ENCODE data around the gene RASGRF1. TPM values are rescaled to one million over a fixed set of nuclear protein-coding genes. Genes with fewer than 3 reads are reported as not detected.

Gene RASGRF1
- total and polyA plus RNA-seq, 2 experiments from 2014 or later, result 0.05 to 0.24 TPM

GRCh38 chr15:79054350-79054749 lies 36.2 kb downstream of the RASGRF1 start:
- Mint-ChIP-seq H3K27me3 (ENCODE audit: insufficient read depth, low read depth, poor library complexity) (peaks cover 16% of the 10 kb centered on the region), H3K36me3 (ENCODE audit: low read depth) (no peaks in the 10 kb centered on the region), H3K4me3 (no peak overlapping the region), H3K9me3 (no peaks in the 10 kb centered on the region; the same call in 2 of the 3 replicates), H3K27ac (no peak overlapping the region), H3K4me1 (peaks cover 1% of the 10 kb centered on the region; the same call in 2 of the 3 replicates)
- no peak for TF ChIP-seq CREB1 (CRISPR knock-in tag; IDR thresholded peaks at IDR 0.05; ENCODE audit: low read depth)
- TF ChIP-seq POLR2AphosphoS5 (IDR thresholded peaks at IDR 0.05; ENCODE audit: low read depth), result no peak
- no peak for TF ChIP-seq ZNF114 (CRISPR knock-in tag; IDR thresholded peaks at IDR 0.05)
- no peak for TF ChIP-seq ZNF331 (CRISPR knock-in tag; IDR thresholded peaks at IDR 0.05; ENCODE audit: low read depth)
- no peak for TF ChIP-seq REST (IDR thresholded peaks at IDR 0.05; ENCODE audit: unreplicated experiment)
- TF ChIP-seq ZNF462 (CRISPR knock-in tag; IDR thresholded peaks at IDR 0.05), result no peak
- TF ChIP-seq CTCF (conservative IDR thresholded peaks at IDR 0.05; ENCODE audit: low read depth in 2 of 2), result no peak
- TF ChIP-seq STAT1 (IDR thresholded peaks at IDR 0.05; ENCODE audit: unreplicated experiment), result no peak
- no peak for TF ChIP-seq ETS1 (IDR thresholded peaks at IDR 0.05)
- no peak for TF ChIP-seq EZH2 (IDR thresholded peaks at IDR 0.05; ENCODE audit: low read depth, unreplicated experiment)
- no peak for TF ChIP-seq EZH2phosphoT487 (IDR thresholded peaks at IDR 0.05; ENCODE audit: unreplicated experiment)
- TF ChIP-seq NANOG (IDR thresholded peaks at IDR 0.05; ENCODE audit: borderline replicate concordance), result no peak
- no peak for TF ChIP-seq JUNB (IDR thresholded peaks at IDR 0.05; ENCODE audit: unreplicated experiment)
- H3F3A ChIP-seq (replicated peaks; ENCODE audit: low read depth), result no peaks in the 10 kb centered on the region
- no peak overlapping the region for H2AFZ ChIP-seq
- no peaks in the 10 kb centered on the region for H3K36me3 ChIP-seq (ENCODE audit: insufficient read depth)
- no peaks in the 10 kb centered on the region for H4K20me1 ChIP-seq (replicated peaks; ENCODE audit: insufficient read depth)
- 0 out of 2 replicates have a peak, but pooled peaks cover under 1% of the 10 kb centered on the region for H3K4me1 ChIP-seq (ENCODE audit: insufficient read depth)
- no peak for ATAC-seq
- H3K79me2 ChIP-seq (replicated peaks; ENCODE audit: insufficient read depth), result no peaks in the 10 kb centered on the region
- H3K4me2 ChIP-seq, result no peak overlapping the region
- no peak overlapping the region for H3K27ac ChIP-seq (ENCODE audit: low read depth)
- peaks cover 10% of the 10 kb centered on the region; the same call in 1 of the 2 replicates for H3K27me3 ChIP-seq (ENCODE audit: insufficient read depth)
- no peaks in the 10 kb centered on the region for H3K9me2 ChIP-seq (ENCODE audit: insufficient read depth)
- H3K4me3 ChIP-seq, result no peak overlapping the region
- DNase-seq (ENCODE audit: low spot score), result no peak

Measured in GM23338 (cell line).